Osteocyte (in vitro differentiated cells): ENCODE data around the gene DHH. TPM values are rescaled to one million over a fixed set of nuclear protein-coding genes. Genes with fewer than 3 reads are reported as not detected.

Experiments used
- DNase-seq: peaks from one replicate; pipeline ENCODE4 v3.0.0; 2021; ENCODE audit warnings: mixed read lengths; ENCODE audit not compliant: unreplicated experiment; ENCODE audit errors: extremely low spot score
- H3K27ac Mint-ChIP-seq: one replicate; pipeline ENCODE4 v1.8.0; 2021; ENCODE audit warnings: mild to moderate bottlenecking, mixed read lengths; ENCODE audit not compliant: unreplicated experiment
- H3K27me3 Mint-ChIP-seq: one replicate; pipeline ENCODE4 v1.8.0; 2021; ENCODE audit warnings: mixed read lengths; ENCODE audit not compliant: unreplicated experiment
- H3K36me3 Mint-ChIP-seq: one replicate; pipeline ENCODE4 v1.8.0; 2021; ENCODE audit warnings: mixed read lengths; ENCODE audit not compliant: unreplicated experiment
- H3K4me1 Mint-ChIP-seq: one replicate; pipeline ENCODE4 v1.8.0; 2021; ENCODE audit warnings: mixed read lengths; ENCODE audit not compliant: unreplicated experiment
- H3K4me3 Mint-ChIP-seq: one replicate; pipeline ENCODE4 v1.8.0; 2021; ENCODE audit warnings: mild to moderate bottlenecking, moderate library complexity, mixed read lengths; ENCODE audit not compliant: unreplicated experiment
- H3K9me3 Mint-ChIP-seq: one replicate; pipeline ENCODE4 v1.8.0; 2021; ENCODE audit warnings: mixed read lengths; ENCODE audit not compliant: unreplicated experiment
- total RNA-seq: library from RNA; stranded (reverse); gene quantifications from 2 replicates; pipeline ENCODE4 v1.2.1, GENCODE V29; 2021
- TF ChIP-seq, protein P1 (sequence below): fragments of 200-600 bp; sonication (generic); IDR thresholded peaks from 2 replicates; pipeline ENCODE4 v1.5.0; 2021; ENCODE audit warnings: antibody characterized with exemption, mild to moderate bottlenecking, moderate library complexity

DHH gene
- total RNA-seq, 1 donor from 2014 or later = 0.13 TPM

DNA sequence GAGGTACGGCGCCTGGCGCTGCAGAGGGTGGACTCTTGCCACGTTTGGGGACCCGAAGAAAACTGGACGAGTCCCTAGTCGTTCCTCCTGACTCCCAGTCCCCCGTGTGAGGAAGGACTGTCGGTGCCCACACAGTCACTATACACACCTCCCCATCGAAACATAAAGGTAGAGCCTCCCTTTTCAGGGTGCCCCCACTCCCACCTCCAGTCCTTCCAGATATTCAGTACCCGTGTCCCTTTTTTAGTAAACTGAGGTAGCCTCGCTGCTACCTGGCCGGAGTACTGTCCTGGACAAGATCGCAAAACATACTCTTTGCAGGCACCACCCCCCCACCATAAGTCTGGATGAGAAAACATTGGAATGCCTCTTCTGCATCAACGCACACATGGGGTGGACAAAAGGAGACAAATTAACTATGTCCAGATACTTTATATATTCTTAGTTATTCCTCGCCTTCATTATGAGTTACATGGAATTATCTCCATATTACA is 33.4 kb downstream of the DHH start:
- TF ChIP-seq, protein P1, sequence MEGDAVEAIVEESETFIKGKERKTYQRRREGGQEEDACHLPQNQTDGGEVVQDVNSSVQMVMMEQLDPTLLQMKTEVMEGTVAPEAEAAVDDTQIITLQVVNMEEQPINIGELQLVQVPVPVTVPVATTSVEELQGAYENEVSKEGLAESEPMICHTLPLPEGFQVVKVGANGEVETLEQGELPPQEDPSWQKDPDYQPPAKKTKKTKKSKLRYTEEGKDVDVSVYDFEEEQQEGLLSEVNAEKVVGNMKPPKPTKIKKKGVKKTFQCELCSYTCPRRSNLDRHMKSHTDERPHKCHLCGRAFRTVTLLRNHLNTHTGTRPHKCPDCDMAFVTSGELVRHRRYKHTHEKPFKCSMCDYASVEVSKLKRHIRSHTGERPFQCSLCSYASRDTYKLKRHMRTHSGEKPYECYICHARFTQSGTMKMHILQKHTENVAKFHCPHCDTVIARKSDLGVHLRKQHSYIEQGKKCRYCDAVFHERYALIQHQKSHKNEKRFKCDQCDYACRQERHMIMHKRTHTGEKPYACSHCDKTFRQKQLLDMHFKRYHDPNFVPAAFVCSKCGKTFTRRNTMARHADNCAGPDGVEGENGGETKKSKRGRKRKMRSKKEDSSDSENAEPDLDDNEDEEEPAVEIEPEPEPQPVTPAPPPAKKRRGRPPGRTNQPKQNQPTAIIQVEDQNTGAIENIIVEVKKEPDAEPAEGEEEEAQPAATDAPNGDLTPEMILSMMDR = no peak
- DNase-seq = no peak
- H3K27ac Mint-ChIP-seq = peak overlapping the region; percentile 99
- H3K27me3 Mint-ChIP-seq = no peaks in the 10 kb centered on the region
- no peaks in the 10 kb centered on the region for H3K36me3 Mint-ChIP-seq
- H3K4me3 Mint-ChIP-seq = peak overlapping the region; percentile 93
- H3K9me3 Mint-ChIP-seq = no peaks in the 10 kb centered on the region
- H3K4me1 Mint-ChIP-seq = peaks cover 40% of the 10 kb centered on the region

DNA sequence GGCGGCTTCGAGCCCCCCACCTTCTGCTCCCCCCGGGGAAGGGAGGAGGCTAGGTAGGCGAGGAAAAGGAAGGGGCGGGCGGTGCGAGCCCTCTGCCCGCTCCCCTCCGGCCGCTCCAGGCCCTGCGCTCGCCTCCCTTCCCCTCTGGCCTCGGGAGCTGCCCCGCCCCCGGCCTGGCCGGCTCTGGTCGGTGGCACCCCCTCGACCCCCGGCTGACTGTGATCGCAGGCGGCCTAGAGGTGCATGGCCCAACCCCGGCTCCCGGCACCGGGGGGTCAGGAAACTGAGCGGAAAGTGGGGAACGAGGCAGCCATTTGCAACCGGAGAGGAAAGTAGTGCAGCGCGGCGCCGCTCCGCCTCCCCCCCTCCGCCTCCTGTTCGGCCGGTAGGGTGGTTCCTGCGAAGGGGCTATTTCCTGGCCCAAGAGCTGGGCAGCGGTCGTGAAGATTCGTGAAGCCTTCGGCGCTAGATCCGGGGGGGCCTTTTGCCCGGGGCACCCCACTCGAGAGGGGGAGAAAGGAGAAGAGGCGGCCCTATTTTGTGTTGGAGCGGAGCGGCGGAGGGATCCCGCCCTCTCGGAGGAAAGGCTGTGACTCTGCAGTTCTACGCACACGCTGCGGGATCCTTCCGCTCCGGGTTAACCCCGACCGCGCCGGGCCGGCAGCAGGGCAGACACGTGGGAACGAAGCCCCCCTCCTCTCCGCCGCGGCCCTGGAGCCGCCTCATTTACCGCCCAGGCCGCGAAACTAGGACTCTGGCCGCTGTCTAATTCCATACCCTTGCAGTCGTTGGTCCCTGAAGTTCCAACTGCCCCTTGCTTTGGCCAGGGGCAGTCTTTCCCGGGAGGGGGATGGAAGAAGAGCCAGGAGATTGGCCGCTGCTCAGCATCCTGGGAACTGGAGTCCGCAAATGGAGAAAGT is 34.1 kb downstream of the DHH start, which contains the start of gene KMT2D:
Gene KMT2D, minus strand, starts transcription at position 558 of the 920 bp plus-strand sequence. CDS start 5,470 bp downstream, outside the sequence.
- no peaks in the 10 kb centered on the region for H3K27me3 Mint-ChIP-seq
- DNase-seq = peak; percentile 96
- peak within 1 kb of the TSS; percentile 93 for H3K4me3 Mint-ChIP-seq
- no peaks in the 10 kb centered on the region for H3K9me3 Mint-ChIP-seq
- peaks cover 2% of the 10 kb centered on the region for H3K36me3 Mint-ChIP-seq
- peaks cover 47% of the 10 kb centered on the region for H3K4me1 Mint-ChIP-seq
- TF ChIP-seq, protein P1 = peak; percentile 46
- H3K27ac Mint-ChIP-seq = peak within 1 kb of the TSS; percentile 99

DNA sequence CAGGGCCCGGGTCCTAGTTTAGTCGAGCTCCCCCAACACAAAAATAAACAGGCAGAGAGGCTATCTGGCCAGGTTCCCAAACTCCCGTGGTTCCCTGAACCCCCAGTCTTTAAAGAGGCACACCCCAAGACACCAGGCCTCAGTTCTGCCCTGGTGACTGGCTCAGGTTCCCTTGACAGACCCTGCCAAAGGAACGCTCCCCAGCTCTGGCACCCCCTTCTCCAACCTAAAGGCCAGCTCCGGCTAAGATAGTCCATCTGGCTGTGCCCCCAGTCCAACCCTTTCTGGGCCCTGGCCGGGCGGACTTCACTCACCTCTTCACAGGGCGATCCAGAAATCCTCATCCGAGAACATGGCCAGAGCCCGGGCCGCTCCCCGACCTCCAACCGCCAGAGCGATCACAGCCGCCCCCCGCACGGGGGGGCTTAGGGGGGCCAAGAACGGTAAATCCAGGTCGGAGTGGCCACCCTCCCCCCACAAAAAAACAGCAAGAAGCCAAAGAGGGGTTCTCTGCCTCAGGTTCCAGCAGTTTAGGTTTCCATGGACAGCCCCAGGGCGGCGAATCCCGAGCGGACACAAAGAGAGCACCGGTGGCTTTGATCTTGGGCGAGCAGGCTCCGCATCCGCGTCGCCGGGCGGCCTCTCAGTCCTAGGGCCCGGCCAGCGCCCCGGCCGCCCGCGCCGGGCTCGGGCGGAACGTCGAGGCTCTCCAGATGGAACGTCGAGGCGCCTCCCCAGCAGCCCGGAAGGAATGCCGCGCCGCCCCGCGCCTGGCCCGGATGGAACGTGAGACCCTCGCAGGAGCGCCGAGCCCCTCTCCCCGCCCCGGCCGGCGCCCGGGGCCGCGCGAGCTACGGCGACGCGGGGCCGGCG is 35.1 kb downstream of the DHH start:
- DNase-seq = no peak
- Mint-ChIP-seq H3K36me3 (peaks cover 9% of the 10 kb centered on the region), H3K9me3 (no peaks in the 10 kb centered on the region), H3K4me1 (peaks cover 54% of the 10 kb centered on the region), H3K27me3 (no peaks in the 10 kb centered on the region), H3K27ac (peak overlapping the region; percentile 84), H3K4me3 (peak overlapping the region; percentile 91)
- TF ChIP-seq, protein P1 = no peak

DNA sequence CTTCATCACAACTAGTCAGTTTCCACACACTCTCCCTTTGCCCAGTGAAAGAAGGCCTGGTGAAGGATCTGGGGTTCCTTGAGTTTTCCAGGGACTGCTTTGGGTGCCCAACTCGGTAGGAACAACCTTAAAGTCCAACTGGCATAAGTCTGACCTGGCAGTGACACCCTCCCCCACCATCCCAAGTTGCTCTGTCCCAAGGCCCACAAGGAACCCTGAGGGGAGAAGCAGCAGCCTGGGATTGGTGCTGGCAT is 35.6 kb downstream of the DHH start:
- Mint-ChIP-seq H3K27ac (peak overlapping the region; percentile 84), H3K9me3 (no peaks in the 10 kb centered on the region), H3K27me3 (no peaks in the 10 kb centered on the region), H3K4me1 (peaks cover 53% of the 10 kb centered on the region), H3K36me3 (peaks cover 13% of the 10 kb centered on the region), H3K4me3 (peak overlapping the region; percentile 91)
- DNase-seq = no peak
- TF ChIP-seq, protein P1 = no peak
